GM12872 (cell line): ENCODE measurements around the gene GSTA3.

Experiments used
- CTCF ChIP-seq: IDR thresholded peaks from 3 replicates; pipeline ENCODE4 v1.5.1; 2011; ENCODE audit warnings: low read depth, mild to moderate bottlenecking, low read length, moderate library complexity; ENCODE audit not compliant: insufficient read depth

Gene GSTA3

GRCh38 chr6:52909531-52909930 lies at the start of gene GSTA3:
Gene GSTA3 (minus strand): TSS chr6:52909698. CDS start chr6:52905834, 3,864 bp downstream.
- TF ChIP-seq CTCF = no peak

GRCh38 chr6:52958546-52959255 lies 49.2 kb upstream of the GSTA3 start:
- TF ChIP-seq CTCF = no peak

GRCh38 chr6:52955871-52956270 lies 46.4 kb upstream of the GSTA3 start:
- TF ChIP-seq CTCF = no peak

GRCh38 chr6:52953911-52954839 lies 44.7 kb upstream of the GSTA3 start:
- TF ChIP-seq CTCF = no peak

- TF ChIP-seq CTCF = no peak
Measured at GRCh38 chr6:52946306-52946705, 36.8 kb upstream of the GSTA3 start.

GRCh38 chr6:52942221-52942620 lies 32.7 kb upstream of the GSTA3 start:
- no peak for TF ChIP-seq CTCF

GRCh38 chr6:52937908-52938307 lies 28.4 kb upstream of the GSTA3 start:
- no peak for TF ChIP-seq CTCF
